Measurements from ENCODE around the gene C17orf107.
"Not testable (repeated sequence)": the region's sequence is repeated elsewhere in the genome, so short reads cannot be mapped to it uniquely, and the experiment has no call there.

C17orf107 gene

GRCh38 chr17:4901108-4901647 is 1.8 kb downstream of the C17orf107 start:
- DNase-seq, result no peak

GRCh38 chr17:4901648-4902344 is 2.5 kb downstream of the C17orf107 start:
- no peak for DNase-seq

GRCh38 chr17:4902540-4902939 is 3.2 kb downstream of the C17orf107 start:
- no peak for DNase-seq

- peak; percentile 47 to 68 for DNase-seq
Measured at GRCh38 chr17:4903051-4903818, 3.9 kb downstream of the C17orf107 start, which contains the start of gene CHRNE. CHRNE (minus strand) TSS chr17:4903098; CDS start chr17:4903063, 35 bp downstream.

- not testable (repeated sequence) for DNase-seq
Measured at GRCh38 chr17:4906642-4907041, 7.3 kb downstream of the C17orf107 start.

- DNase-seq, result no peak
Measured at GRCh38 chr17:4908301-4908700, 9.0 kb downstream of the C17orf107 start.

GRCh38 chr17:4908711-4909496 is 9.6 kb downstream of the C17orf107 start:
- peak; percentile 10 to 77 for DNase-seq

- no peak for DNase-seq
Measured at GRCh38 chr17:4913994-4914393, 14.7 kb downstream of the C17orf107 start.

- DNase-seq, result not testable (repeated sequence)
Measured at GRCh38 chr17:4914551-4914950, 15.2 kb downstream of the C17orf107 start.

GRCh38 chr17:4919511-4920047 is 20.2 kb downstream of the C17orf107 start:
- no peak for DNase-seq

GRCh38 chr17:4920351-4921048 is 21.2 kb downstream of the C17orf107 start:
- no peak for DNase-seq

GRCh38 chr17:4921320-4921719 is 22.0 kb downstream of the C17orf107 start:
- no peak for DNase-seq

- not testable (repeated sequence) for DNase-seq
Measured at GRCh38 chr17:4926577-4927335, 27.4 kb downstream of the C17orf107 start.

- no peak for DNase-seq
Measured at GRCh38 chr17:4928881-4929280, 29.5 kb downstream of the C17orf107 start.

- no peak for DNase-seq
Measured at GRCh38 chr17:4931963-4932362, 32.6 kb downstream of the C17orf107 start, which contains the start of gene GP1BA. GP1BA (plus strand) TSS chr17:4932277; CDS start chr17:4932605, 328 bp downstream.

GRCh38 chr17:4932756-4933155 is 33.4 kb downstream of the C17orf107 start:
- no peak for DNase-seq

- DNase-seq, result no peak
Measured at GRCh38 chr17:4933646-4934045, 34.3 kb downstream of the C17orf107 start.

GRCh38 chr17:4934173-4934979 is 35.0 kb downstream of the C17orf107 start:
- peak in 1 of 2 experiments; percentile 41 for DNase-seq

- DNase-seq, result no peak
Measured at GRCh38 chr17:4935650-4936049, 36.3 kb downstream of the C17orf107 start.

- DNase-seq, result no peak
Measured at GRCh38 chr17:4936436-4936835, 37.1 kb downstream of the C17orf107 start.
